SK-N-SH (cell line): Measurements from ENCODE around the gene TRPC4AP.

Experiments
- RAD21 ChIP-seq: IDR thresholded peaks from 2 replicates; pipeline ENCODE4 v1.6.1; 2012; ENCODE audit warnings: mild to moderate bottlenecking, low read length
- SIN3A ChIP-seq: IDR thresholded peaks from 2 replicates; pipeline ENCODE4 v1.6.1; 2012; ENCODE audit warnings: low read depth, mild to moderate bottlenecking, low read length, moderate library complexity, borderline replicate concordance

- no peak for TF ChIP-seq RAD21
- no peak for TF ChIP-seq SIN3A
Measured at GRCh38 chr20:34974246-34974645, 118.4 kb downstream of the TRPC4AP start.
